ENCODE measurements around the gene XAB2.

DNA sequence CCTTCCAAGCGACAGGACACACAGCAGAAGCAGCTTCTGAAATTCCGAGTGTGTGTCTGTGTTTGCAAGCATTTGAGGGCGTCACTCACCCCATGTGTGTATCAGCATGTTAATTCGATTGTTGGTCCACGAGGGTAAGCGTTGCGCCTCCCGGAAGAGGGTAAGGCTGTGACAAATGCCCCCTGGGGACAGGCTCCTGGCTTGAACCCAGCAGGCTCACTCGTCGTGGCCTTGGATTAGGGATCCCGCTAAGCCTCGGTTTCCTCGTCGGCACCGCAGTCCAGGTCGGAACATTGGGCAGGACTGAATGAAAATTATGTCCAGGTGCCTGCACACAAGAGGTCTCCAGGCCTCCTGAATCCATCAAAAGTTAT is 7.0 kb upstream of the XAB2 start:
- TF ChIP-seq, protein P1, sequence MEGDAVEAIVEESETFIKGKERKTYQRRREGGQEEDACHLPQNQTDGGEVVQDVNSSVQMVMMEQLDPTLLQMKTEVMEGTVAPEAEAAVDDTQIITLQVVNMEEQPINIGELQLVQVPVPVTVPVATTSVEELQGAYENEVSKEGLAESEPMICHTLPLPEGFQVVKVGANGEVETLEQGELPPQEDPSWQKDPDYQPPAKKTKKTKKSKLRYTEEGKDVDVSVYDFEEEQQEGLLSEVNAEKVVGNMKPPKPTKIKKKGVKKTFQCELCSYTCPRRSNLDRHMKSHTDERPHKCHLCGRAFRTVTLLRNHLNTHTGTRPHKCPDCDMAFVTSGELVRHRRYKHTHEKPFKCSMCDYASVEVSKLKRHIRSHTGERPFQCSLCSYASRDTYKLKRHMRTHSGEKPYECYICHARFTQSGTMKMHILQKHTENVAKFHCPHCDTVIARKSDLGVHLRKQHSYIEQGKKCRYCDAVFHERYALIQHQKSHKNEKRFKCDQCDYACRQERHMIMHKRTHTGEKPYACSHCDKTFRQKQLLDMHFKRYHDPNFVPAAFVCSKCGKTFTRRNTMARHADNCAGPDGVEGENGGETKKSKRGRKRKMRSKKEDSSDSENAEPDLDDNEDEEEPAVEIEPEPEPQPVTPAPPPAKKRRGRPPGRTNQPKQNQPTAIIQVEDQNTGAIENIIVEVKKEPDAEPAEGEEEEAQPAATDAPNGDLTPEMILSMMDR (conservative IDR thresholded peaks at IDR 0.05; ENCODE audit: low read depth, low read length): no peak
- no peak for TF ChIP-seq EZH2phosphoT487 (IDR thresholded peaks at IDR 0.05; ENCODE audit: borderline replicate concordance, low read length)
- TF ChIP-seq EZH2 (IDR thresholded peaks at IDR 0.05; ENCODE audit: low read length, unreplicated experiment): no peak

All from PC-3 (cell line).